Retinal pigment epithelial cell (primary cell): ENCODE data around the gene SPON1.

Source experiments
- DNase-seq: peaks from one replicate; pipeline ENCODE4 v3.0.0-alpha.2; 2010; ENCODE audit warnings: low read depth
- H3K4me3 ChIP-seq: 2 replicates; pipeline ENCODE4 v1.5.1; 2011; ENCODE audit warnings: mild to moderate bottlenecking, low read length, control low read depth, moderate library complexity
- CTCF ChIP-seq: conservative IDR thresholded peaks from 2 replicates; pipeline ENCODE4 v1.5.1; 2011; ENCODE audit warnings: low read depth, low read length, control low read depth, inconsistent platforms

The SPON1 gene

GRCh38 chr11:14184028-14184940, 221.8 kb downstream of the SPON1 start:
- no peak for TF ChIP-seq CTCF
- H3K4me3 ChIP-seq, result no peak overlapping the region
- DNase-seq, result no peak

DNA sequence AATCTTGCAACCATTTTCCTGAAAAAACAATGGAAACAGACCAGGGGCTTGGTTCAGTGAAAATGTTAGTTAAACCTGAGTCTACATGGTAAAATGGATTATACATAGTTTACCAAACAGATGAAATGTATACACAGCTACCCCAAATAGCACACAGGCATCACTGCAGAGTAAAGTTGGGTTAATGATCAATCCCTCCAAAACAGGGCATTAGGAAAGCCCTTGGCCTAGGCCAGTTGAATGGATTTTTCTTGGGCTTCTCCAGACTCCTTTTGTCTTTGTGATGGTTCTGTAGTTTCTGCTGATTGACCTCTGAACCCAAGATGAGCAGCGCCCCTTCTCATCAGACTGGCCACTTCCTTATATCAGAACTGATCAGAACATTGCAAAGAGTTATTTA, 222.9 kb downstream of the SPON1 start:
- H3K4me3 ChIP-seq, result no peak overlapping the region
- no peak for TF ChIP-seq CTCF

DNA sequence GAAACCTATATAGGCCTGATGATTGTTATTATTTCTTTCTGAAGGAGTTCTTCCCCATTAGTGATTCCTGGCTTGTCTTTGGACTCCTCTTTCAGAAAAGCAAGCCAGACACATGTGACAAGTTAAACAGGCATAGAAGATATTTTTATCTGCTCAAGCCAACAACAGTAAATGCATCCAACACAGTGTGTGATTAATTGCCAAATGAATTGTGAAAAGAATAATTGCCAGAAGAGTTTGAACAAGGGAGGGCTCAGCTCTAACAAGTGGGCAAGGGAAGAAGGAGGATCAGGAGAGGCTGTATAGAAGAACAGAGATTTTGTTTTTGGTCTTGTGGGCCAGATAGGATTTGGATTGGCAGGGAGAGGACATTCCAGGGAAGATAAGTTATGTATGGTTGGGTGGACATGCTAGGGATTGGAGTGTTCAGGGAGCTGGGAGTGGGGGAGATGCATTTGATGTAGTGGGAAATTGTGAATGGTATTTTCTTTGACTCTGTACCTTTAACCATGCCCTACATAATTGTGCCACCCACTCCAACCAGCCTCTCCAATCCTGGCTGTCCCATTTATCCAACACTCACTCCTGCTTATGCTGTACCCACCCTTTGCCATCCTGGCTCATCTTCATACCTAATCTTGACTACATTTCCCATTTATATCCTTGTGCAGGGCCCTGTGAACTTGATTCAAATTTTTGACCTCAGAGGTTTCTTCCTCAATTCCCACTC, 223.7 kb downstream of the SPON1 start:
- TF ChIP-seq CTCF, result no peak
- H3K4me3 ChIP-seq, result no peak overlapping the region
- DNase-seq, result no peak

More for the DNA sequence above, 222.9 kb downstream of the SPON1 start:
- DNase-seq, result no peak

DNA sequence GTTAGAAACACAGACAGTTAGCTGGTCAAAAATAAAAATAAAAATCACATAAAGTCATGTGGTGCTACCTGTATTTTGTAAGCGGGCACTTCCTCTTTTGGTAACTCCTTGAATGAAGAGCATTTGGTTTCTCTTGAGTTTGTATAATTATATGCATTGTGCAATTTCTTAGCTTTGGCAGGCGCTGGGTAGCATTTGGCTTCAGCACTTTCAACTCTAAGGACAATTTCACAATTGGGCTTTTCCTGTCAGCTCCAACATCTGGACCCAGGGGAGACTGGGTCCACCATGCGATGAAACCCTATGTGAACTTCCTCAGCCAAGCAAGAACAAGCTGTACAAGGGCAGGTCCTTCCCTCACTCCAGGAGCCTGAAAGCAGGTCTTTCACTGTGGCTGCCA, 227.4 kb downstream of the SPON1 start:
- no peak overlapping the region for H3K4me3 ChIP-seq
- no peak for TF ChIP-seq CTCF
- no peak for DNase-seq

GRCh38 chr11:14190992-14191778, 228.7 kb downstream of the SPON1 start:
- TF ChIP-seq CTCF, result no peak
- no peak for DNase-seq
- H3K4me3 ChIP-seq, result no peak overlapping the region

GRCh38 chr11:14193644-14194043, 231.1 kb downstream of the SPON1 start:
- no peak overlapping the region for H3K4me3 ChIP-seq
- no peak for DNase-seq
- no peak for TF ChIP-seq CTCF
